Measurements from ENCODE around the gene RNF144B.

DNA sequence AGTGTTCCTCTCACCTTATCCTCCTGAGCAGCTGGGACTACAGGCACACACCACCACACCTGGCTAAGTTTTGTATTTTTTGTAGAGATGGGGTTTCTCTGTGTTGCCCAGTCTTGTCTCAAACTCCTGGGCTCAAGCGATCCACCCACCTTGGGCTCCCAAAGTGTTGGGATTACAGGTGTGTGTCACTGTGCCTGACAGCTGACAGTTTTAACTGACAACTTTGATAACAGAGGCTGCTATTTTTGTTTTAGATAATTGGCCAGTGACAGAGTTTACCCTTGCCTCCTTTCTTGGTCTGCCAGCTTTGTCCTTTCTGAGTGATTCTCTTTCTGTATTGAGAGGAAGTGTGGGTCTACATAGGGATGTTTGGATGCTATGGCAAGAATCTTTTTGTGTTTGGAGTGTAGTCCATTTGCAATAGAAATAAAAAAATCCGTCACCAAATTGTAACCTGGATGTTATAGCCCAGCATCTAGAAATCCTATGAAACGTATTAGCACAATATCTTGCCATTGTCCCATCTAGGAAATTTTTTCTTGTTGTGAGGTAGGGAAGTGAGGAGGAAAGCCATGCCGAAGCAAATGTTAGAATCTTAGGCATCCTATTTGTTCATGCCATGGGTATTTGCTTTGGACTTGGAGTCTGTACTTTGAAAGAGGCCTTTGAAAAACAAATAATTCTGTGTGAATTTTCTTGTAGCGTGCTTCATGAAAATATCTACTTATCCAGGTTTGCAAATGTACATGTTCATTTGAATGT, 80.8 kb downstream of the RNF144B start:
- TF ChIP-seq CTCF (IDR thresholded peaks at IDR 0.05 in 8 of 11, conservative IDR thresholded peaks at IDR 0.05 in 3 of 11) (no peak), POLR2A (IDR thresholded peaks at IDR 0.05) (no peak), POLR2AphosphoS5 (IDR thresholded peaks at IDR 0.05) (no peak)

All from spleen (tissue), 7 donors.